HK-2 (cell line): ENCODE data around the gene SLC12A4.
"Not testable (repeated sequence)": the region's sequence is repeated elsewhere in the genome, so short reads cannot be mapped to it uniquely, and the experiment has no call there.

Experiments
- DNase-seq: peaks from one replicate; pipeline ENCODE4 v3.0.0-alpha.2; 2018; ENCODE audit not compliant: unreplicated experiment

Gene SLC12A4

DNA sequence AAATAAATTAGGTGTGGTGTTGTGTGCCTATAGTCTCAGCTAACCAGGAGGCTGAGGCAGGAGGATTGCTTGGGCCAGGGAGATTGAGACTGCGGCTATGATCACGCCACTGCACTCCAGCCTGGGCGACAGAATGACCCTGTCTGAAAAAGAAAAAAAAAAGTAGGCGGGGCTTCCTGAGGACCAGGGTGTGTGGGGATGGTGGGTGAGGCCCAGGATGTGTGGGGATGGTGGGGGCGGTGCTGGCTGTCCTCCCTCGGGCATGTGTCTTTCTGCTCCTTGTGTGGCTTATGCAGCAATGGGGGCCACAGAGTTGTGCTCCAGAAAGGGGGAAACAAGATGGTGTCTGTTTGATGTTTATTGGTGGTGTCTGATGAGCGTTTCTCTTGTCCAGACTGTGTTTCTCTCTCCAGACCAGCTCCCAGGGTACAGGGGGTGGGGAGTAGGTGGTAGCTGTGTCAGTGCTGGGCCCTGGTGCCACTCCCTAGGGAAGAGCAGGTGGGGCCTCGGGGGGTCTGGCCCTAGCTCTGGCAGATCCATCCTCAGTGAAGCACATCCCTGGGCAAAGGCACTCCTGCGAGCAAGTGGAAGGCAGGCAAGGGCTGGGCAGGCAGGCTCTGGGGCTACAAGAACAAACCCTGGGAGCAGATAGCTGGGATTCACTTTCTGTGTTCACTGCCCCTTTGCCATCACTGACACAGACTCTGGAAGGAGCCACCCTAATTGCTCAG, 26.8 kb downstream of the SLC12A4 start:
- DNase-seq, result no peak

DNA sequence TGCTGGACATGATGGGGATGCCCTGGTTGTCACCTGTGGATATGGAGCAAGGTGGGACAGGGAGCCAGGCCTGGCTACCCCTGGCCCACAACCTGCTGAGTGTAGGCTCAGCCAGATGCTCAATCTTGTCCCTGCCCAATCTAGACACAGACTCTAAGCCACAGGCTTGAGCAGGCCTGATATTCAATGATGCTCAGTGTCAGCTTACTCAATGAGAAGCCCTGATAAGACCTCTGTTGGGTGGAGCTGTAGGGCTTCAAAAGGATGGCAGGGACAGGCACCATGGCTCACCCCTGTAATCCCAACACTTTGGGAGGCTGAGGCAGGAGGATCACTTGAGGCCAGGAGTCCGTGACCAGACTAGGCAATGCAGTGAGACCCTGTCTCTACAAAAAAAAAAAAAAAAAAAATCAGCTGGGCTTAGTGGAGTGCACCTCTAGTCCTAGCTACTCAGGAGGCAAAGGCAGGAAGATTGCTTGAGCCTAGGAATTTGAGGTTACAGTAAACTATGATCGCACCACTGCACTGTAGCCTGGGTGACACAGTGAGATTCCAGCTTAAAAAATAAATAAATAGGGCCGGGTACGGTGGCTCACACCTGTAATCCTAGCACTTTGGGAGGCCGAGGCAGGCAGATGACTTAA, 27.9 kb downstream of the SLC12A4 start:
- no peak for DNase-seq

DNA sequence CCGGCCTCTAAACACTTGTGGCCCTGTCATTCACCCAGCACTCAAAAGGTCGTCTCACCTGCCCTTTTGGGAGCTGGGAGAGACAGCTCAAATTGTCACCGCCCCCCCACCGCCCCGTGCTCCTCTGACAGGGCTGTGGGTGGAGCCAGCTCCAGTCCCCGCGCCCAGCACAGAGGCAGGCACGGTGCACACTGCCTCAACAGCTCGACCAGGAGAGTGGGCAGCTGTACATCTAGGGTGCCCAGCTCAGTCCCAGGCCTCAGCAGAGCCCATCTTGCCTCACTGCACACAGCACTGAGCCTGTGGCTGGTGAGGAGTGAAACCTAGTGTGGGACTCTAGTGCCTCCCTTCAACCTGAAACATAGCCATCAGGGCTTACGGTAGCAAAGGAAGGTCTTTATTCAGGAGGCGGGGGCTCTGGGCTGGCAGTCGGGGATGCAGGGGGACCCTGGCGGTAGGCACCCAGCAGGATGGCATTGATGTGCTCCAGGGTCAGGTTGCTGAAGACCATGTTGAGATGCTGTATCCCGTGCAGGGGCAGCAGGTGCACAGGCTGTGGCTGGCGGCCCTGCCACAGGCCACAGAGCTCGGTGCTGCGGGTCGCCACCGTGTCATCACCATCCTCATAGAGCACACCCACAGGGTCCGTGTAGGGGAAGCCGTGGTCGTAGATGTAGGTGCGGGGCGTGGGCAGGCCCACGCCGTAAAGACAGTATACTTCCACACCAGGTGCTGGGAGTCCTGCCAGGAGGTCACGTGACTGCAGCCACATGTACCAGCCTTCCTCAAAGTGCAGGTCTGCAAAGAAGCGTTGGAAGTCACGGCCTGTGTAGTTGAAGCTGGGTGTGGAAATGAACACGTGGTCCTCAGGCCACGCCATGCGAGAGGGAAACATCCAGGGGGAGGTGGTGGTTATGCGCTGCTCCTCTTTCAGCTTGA, 28.7 kb downstream of the SLC12A4 start:
- DNase-seq, result no peak

DNA sequence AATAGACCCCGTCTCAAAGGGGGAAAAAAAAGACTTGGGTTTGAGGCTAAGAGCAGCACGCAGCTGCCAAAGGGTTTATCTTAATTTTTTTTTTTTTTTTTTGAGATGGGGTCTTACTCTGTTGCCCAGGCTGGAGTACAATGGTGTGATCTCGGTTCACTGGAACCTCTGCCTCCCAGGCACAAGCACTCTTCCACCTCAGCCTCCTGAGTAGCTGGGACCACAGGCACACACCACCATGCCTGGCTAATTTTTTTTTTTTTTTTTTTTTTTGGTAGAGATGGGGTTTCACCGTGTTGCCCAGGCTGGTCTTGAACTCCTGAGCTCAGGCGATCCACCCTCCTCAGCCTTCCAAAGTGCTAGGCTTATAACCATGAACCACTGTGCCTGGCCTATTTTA, 30.7 kb downstream of the SLC12A4 start:
- DNase-seq, result not testable (repeated sequence)

DNA sequence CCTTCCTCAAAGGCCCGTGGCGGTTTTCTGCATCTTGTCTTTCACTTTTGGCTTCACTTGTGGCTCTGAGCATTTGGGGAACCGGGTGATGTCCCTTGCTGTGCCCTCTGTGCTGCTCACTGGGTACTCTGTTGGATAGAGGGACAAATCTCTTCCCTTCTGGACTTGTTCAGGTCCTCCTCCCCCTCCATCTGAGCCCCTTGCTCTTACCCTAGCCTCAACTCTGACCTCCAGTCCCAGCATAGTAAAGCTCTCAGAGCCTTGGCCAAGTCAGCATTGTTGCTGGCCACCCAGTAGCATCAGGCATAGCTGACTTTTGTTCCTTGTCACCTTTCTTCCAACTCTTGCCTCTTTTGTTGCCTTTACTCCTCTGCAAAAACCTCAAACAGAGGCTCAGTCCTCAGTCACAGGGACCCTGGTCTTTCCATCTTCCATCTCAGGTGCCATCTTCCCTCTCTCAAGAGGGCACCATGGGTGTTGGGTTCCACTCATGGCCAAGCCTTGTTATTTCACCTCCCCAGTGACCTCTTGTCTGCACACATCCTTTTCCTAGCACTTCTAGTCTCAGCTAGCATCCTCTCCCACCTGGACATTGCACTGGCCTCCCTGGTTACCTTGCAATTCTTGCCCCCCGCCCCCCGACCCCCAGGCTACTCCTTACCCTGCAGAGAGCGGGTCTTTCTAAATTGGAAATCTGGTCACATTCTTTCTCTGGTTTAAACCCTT, 31.4 kb downstream of the SLC12A4 start:
- no peak for DNase-seq

DNA sequence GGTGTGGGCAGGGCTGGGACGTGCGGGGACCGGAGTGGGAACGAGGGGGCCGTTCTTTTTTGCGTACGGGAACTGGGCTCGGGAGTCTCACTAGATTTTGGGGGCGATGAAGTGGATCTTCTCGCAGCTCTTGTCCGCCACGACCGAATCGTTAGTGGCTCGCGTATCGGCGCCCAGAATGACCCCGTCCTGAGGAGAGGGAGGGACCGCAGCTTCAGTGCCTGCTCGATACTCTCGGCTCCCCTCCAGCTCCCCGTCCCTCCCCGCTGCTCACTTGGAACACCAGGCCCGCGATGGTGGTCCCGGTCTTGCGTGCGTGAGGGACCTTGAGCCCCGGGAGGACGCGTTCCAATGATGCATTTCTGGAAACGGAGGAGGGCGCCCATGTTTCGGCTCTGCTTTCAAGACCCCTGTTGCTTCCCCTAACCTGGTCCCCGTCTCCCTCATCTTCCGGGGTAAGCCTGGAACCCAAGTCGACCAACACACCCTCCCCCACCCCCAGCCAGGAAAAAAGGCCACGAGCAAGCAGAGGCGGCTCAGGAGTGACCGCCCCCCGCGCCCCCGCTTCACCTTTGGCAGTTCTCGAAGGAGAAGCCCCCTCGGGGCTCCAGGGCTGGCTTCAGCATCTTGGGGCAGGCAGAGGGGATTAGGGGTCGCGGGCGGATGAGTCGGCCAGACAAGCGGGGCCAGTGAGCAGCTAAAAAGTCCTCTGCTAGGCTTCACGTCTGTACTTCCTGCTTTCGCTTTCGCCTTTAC, 32.1 kb downstream of the SLC12A4 start, which contains the start of gene PSMB10:
Gene PSMB10, minus strand, starts transcription at position 727 of the 756 bp plus-strand sequence. Its CDS starts 101 bp downstream, at position 626.
- peak; percentile 70 for DNase-seq

DNA sequence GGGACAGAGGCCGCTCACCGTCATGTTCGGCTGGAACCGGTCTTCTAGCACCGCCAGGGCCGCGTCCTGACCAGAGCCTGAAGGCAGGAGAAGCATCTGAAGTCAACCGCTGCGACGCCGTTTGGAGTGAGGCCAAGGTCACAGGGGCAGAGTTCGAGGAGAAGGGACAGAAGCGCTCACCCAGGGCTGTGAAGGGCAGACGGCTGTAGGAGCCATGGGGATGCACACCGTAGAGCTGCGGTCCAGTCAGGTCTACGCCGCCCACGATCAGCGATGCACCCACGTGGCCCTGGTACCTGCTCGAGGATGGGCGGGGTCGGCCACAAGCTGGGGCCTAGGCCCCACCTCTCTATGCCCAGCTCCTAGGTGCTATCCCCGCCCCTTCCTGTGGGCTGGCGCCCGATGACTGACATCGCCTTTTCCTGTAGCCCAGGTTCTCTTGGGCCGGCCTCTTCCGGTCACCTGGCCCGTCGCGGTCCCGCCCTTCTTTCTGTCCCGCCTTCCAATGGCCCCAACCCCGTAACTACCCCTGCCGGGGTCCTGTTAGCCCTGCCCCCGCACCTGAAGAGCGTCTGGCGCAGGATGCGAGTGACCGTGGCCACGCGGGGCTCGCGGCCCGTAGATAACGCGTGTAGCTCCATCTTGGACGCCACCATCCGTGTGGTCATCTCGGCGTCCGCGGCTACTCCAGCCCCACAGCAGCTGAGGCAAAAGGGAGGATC, 32.9 kb downstream of the SLC12A4 start:
- DNase-seq, result peak; percentile 98

DNA sequence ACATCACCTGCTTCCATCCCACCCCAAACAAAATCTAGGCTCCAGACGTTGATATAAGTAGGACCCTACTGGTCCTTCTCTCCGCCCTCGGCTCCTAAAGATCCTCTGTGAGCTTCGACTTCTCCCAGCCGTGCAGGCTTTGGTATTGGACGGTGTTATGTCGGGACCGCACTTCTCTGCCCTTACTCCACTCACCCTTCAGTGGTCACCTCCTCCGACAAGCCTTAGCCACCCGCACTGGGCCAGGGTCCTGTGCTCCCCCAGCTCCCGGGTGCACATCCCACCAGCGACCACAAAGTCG, 33.4 kb downstream of the SLC12A4 start:
- DNase-seq, result no peak

DNA sequence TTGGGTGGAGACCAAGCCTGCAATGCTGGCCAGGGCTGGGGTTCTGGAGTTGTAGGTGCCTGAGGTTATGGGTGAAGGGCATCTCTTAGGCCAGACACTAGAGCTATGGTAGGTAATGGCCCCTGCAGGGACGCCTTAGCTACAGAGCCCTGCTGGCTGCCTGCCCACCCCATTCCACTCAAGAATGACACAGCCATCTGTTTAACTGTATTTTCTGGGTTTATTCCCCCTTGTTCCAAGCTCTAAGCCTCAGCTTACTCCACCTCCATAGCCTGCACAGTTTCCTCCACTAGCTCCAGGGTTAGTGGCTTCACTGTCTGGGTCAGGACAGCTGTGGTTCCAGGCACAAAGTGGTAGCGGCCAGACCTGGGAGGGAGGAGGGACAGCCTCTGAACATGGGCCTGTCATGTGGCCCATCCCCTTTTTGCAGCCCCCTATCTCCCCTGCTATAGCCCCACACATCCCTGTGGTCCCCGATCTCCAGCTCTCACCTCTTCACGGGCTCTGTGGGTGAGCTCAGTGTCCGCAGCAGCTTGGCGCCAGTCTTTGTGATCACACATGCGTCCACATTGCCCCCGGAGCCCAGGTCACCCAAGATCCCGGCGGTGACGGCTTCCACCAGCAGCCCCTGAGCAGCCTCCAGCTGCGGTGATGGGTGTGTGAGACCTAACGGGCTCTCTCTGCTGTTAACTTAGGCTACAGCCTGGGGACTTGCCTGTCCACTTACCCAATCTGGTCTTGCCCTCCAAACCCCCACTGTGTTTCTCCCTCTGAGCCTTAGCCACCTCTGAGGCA, 33.9 kb downstream of the SLC12A4 start:
- no peak for DNase-seq

DNA sequence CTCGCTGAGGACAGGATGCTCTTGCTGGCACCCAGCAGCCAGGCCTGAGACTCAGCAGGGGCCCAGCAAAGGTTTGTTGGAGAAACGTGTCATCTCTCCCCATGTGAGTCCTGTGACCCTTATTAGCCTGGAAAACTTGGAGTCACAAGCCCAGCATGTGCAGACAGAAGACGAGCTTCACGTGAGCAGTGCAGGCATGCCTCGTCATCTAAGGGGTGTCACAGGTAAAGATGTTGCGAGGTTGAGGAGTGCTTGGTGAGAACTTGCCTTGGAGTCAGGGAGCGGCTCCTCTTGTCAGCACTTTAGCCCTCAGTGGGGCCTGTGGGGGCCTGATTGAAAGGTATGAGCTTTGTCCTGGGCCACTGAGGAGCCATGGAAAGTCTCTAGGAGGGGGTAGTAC, 34.6 kb downstream of the SLC12A4 start:
- DNase-seq, result no peak

DNA sequence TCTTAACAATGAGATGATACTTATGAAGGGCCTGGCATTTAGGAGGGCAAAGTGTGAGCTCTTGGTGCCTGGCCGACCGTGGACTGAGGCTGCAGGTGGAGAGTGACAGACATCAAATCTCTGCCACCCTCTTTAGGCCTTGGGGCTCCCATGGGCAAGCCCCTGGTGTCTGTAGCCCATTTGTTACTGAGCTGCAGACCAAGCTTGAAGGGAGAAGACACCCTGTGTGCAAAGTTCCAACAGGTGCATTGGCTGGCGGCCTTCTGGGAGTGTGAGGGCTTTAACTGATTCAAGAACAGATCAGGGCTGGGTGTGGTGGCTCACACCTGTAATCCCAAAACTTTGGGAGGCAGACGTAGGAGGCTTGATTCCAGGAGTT, 36.0 kb downstream of the SLC12A4 start:
- no peak for DNase-seq

DNA sequence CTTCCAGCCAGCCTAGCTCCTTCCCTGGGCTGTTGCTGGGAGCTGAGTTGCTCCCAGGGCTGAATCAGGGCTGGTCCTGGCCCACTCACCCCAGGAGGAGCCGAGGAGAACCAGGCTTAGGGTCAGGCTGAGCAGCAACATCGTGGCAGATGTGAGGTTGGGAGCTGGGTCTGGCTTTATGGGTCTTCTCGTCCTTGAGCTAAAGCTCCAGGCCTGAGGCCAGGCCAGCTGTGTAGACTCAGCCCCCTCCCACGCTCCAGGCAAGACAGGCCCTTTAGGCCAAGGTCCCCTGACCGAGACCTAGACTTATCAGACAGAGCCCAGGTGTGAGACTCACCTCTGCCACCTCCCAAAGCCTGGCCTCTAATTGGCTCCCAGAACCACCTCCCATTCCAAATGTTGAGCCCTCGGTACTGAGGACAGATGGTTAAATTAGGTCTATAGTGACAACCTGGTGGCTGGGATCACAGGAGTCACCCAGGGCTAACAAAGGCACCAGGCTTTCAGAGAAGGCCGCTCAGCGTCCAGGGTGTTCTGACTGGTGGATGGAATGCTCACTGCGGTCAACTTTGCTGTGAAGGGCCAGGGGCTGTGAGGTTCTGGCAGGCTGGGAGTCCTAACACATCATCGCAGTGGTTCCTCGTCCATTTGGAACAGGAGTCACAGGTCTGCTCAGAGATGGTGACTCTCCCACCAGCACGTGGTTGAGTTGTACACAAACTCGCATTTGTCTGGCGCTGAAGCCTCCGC, 36.5 kb downstream of the SLC12A4 start, which contains the start of gene CTRL:
Gene CTRL, minus strand, starts transcription at position 151 of the 750 bp plus-strand sequence. Its CDS starts 10 bp downstream, at position 141.
- no peak for DNase-seq

DNA sequence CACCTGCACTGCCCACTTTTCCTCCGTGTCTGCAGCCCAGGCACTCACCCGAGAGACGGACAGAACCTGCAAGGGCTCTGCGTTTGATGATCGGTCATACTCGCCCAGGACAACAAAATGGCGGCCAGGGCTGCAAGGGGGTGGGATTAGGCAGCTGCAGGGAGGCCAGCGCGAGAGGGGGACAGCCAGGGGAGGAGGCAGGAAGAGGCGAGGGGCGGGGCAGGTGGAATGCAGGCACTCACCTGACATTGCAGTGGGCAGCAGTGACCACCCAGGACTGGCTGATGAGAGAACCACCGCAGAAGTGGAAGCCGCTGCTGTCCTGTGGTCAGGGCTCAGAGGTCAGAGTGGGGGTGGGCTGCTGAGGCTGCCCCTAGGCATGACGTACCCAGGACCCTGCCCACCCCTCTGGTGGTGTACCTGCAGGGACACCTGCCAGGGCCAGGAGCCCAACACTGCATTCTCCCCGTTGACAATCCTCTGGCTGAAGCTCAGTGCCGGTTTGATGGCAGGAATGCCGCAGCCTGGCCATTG, 37.7 kb downstream of the SLC12A4 start:
- DNase-seq, result no peak

DNA sequence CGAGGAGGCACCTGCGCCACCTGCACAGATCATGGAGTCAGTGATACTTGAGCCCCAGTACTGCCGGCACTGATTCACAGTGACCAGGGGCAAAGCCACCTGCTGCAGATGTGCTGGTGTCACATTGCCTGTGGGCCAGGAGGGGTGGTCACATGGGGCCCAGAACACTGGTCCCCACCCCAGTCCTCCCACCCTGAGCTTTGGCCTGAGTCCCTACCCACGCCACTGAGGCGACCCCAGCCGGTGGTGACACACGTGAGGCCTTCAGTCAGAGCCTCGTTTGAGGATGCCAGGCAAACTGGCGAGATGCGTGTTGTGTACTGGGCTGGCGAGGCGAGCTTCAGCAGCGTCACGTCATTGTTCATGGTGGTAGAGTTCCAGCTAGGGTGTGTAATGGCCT, 38.2 kb downstream of the SLC12A4 start:
- no peak for DNase-seq

DNA sequence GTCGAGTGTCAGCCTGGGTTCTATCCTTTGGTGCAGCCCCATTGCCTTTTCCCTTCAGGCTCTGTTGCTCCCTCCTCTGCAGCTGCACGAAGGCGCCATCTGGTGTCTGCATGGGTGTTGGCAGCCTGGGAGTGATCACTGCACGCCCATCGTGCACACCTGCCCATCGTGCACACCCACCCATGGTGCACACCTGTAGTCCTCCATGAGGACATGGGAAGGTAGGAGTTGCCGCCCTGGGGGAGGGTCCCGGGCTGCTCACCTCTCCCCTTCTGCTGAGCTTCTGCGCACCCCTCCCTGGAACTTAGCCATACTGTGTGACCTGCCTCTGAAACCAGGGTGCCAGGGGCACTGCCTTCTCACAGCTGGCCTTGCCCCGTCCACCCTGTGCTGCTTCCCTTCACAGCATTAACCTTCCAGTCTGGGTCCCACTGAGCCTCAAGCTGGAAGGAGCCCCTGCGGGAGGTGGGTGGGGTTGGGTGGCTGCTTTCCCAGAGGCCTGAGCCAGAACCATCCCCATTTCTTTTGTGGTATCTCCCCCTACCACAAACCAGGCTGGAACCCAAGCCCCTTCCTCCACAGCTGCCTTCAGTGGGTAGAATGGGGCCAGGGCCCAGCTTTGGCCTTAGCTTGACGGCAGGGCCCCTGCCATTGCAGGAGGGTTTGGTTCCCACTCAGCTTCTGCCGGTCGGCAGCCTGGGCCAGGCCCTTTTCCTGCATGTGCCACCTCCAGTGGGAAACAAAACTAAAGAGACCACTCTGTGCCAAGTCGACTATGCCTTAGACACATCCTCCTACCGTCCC, 39.7 kb downstream of the SLC12A4 start:
- DNase-seq, result peak; percentile 74

DNA sequence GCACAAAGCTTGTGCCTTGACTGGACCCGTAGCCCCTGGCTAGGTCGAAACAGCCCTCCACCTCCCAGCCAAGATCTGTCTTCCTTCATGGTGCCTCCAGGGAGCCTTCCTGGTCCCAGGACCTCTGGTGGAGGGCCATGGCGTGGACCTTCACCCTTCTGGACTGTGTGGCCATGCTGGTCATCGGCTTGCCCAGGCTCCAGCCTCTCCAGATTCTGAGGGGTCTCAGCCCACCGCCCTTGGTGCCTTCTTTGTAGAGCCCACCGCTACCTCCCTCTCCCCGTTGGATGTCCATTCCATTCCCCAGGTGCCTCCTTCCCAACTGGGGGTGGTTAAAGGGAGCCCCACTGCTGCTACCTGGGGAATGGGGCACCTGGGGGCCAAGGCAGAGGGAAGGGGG, 40.3 kb downstream of the SLC12A4 start:
- no peak for DNase-seq

DNA sequence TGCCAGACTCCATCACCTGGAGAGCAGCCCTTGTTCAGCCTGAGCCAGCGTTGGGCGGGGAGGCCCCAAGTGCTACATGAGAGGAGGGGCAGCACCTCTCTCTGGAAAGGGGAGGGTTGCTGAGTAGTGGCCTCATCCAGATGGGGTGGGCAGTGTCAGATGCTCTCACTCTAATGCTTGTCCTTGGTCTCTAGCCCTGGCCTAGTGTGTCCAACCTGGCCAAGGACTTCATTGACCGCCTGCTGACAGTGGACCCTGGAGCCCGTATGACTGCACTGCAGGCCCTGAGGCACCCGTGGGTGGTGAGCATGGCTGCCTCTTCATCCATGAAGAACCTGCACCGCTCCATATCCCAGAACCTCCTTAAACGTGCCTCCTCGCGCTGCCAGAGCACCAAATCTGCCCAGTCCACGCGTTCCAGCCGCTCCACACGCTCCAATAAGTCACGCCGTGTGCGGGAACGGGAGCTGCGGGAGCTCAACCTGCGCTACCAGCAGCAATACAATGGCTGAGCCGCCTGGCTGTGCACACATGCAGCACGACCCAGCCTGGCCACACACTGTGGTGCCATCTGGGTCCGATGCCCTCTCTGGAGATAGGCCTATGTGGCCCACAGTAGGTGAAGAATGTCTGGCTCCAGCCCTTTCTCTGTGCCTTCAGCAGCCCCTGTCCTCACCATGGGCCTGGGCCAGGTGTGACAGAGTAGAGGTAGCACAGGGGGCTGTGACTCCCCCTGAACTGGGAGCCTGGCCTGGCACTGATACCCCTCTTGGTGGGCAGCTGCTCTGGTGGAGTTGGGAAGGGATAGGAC, 41.1 kb downstream of the SLC12A4 start:
- DNase-seq, result no peak
